Measurements from ENCODE around the gene EAPP. TPM values are rescaled to one million over a fixed set of nuclear protein-coding genes. Genes with fewer than 3 reads are reported as not detected.

The EAPP gene
- total RNA-seq, 2 experiments from 2014 or later: 28.6 to 35.8 TPM

DNA sequence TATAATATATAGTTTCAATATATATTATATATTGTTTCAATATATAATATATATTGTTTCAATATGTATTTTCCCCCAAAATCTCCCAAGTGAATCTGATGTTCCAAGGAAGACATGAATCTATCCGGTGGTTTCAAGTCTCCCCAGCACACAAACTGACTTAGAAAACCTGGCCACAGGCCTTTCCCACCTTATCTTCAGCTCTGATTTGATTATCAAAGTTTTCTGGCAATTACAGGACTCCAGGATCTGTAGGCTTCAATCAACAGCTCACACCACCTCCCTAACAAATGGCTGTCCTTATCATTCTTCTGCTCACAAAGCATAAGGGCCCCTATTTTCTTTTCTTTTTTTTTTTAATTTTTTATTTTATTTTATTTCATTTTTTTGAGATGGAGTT, 54.8 kb downstream of the EAPP start:
- intact Hi-C loops (cut with micrococcal nuclease; ENCODE audit: unreplicated experiment): no loop called here
- Histone ChIP-seq H3K4me2 (ENCODE audit: low read length) (no peak overlapping the region), H3K4me3 (ENCODE audit: low read depth, low read length, poor library complexity, severe bottlenecking) (no peak overlapping the region), H3K9me2 (ENCODE audit: insufficient read depth, low read length) (no peaks in the 10 kb centered on the region), H3K27ac (ENCODE audit: low read depth, low read length, poor library complexity, severe bottlenecking) (no peak overlapping the region), H3K9me3 (ENCODE audit: low read length) (no peaks in the 10 kb centered on the region), H4K20me1 (ENCODE audit: insufficient read depth, low read length) (no peaks in the 10 kb centered on the region), H3K4me1 (ENCODE audit: insufficient read depth, low read length, poor library complexity, severe bottlenecking) (no peaks in the 10 kb centered on the region), H3K36me3 (ENCODE audit: insufficient read depth, low read length) (no peaks in the 10 kb centered on the region), H3K79me2 (ENCODE audit: insufficient read depth, low read depth, low read length) (no peaks in the 10 kb centered on the region), H2AFZ (ENCODE audit: low read length) (no peak overlapping the region)
- ChIA-PET POLR2A (no interaction called here), CTCF (ENCODE audit: unreplicated experiment) (no interaction called here)
- DNase-seq (ENCODE audit: low spot score): no peak
- no peak for TF ChIP-seq EZH2phosphoT487 (IDR thresholded peaks at IDR 0.05; ENCODE audit: borderline replicate concordance, low read depth, low read length)
- TF ChIP-seq, protein P1, sequence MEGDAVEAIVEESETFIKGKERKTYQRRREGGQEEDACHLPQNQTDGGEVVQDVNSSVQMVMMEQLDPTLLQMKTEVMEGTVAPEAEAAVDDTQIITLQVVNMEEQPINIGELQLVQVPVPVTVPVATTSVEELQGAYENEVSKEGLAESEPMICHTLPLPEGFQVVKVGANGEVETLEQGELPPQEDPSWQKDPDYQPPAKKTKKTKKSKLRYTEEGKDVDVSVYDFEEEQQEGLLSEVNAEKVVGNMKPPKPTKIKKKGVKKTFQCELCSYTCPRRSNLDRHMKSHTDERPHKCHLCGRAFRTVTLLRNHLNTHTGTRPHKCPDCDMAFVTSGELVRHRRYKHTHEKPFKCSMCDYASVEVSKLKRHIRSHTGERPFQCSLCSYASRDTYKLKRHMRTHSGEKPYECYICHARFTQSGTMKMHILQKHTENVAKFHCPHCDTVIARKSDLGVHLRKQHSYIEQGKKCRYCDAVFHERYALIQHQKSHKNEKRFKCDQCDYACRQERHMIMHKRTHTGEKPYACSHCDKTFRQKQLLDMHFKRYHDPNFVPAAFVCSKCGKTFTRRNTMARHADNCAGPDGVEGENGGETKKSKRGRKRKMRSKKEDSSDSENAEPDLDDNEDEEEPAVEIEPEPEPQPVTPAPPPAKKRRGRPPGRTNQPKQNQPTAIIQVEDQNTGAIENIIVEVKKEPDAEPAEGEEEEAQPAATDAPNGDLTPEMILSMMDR (conservative IDR thresholded peaks at IDR 0.05; ENCODE audit: low read length): no peak
- no TSS peak for BruUV-seq (replicated peaks)

DNA sequence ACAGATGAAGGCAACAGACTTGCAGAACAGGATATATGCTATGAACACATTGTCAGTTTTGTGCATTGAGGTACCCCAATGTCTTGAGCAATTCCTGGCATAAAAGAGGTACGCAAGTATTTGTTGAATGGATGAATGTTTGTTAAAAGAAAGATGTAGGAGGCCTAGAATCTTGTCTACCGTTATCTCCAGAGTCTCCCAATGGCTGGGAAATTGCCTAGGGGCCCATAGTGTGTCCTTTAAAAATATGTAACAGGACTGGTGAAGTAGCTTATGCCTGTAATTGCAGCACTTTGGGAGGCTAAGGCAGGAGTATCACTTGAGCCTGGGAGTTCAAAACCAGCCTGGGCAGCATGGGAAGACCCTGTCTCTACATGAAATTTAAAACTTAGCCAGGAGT, 57.0 kb downstream of the EAPP start:
- no peak overlapping the region for H3K4me3 ChIP-seq (ENCODE audit: low read depth, low read length, poor library complexity, severe bottlenecking)
- H3K4me2 ChIP-seq (ENCODE audit: low read length): no peak overlapping the region
- TF ChIP-seq EZH2phosphoT487 (IDR thresholded peaks at IDR 0.05; ENCODE audit: borderline replicate concordance, low read depth, low read length): no peak
- TF ChIP-seq, protein P1 (conservative IDR thresholded peaks at IDR 0.05; ENCODE audit: low read length): no peak
- H3K36me3 ChIP-seq (ENCODE audit: insufficient read depth, low read length): no peaks in the 10 kb centered on the region
- no TSS peak for BruUV-seq (replicated peaks)
- CTCF ChIA-PET (ENCODE audit: unreplicated experiment): no interaction called here
- POLR2A ChIA-PET: interaction anchor here (0.6 to 2.6 kb wide), 4 partner anchors 13 to 642 kb away, joined by 3 to 10 read pairs (median 6); no protein-coding TSS in a partner anchor
- no peak overlapping the region for H2AFZ ChIP-seq (ENCODE audit: low read length)
- H3K27ac ChIP-seq (ENCODE audit: low read depth, low read length, poor library complexity, severe bottlenecking): no peak overlapping the region
- no peaks in the 10 kb centered on the region for H4K20me1 ChIP-seq (ENCODE audit: insufficient read depth, low read length)
- intact Hi-C loops (cut with micrococcal nuclease; ENCODE audit: unreplicated experiment): no loop called here
- H3K9me2 ChIP-seq (ENCODE audit: insufficient read depth, low read length): no peaks in the 10 kb centered on the region
- no peaks in the 10 kb centered on the region for H3K79me2 ChIP-seq (ENCODE audit: insufficient read depth, low read depth, low read length)
- H3K9me3 ChIP-seq (ENCODE audit: low read length): no peaks in the 10 kb centered on the region
- H3K4me1 ChIP-seq (ENCODE audit: insufficient read depth, low read length, poor library complexity, severe bottlenecking): no peaks in the 10 kb centered on the region
- no peak for DNase-seq (ENCODE audit: low spot score)

DNA sequence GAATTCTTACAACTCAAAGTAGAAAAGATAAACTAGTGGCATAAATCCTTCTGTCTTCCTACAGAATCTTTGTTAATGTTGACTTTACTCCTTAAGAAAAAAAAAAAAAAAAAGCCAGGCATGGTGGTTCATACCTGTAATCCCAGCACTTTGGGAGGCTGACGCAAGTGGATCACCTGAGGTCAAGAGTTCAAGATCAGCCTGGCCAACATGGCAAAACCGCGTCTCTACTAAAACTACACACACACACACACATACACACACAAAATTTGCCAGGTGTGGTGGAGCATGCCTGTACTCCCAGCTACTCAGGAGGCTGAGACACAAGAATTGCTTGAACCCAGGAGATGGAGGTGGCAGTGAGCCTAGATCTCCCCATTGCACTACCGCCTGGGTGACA, 59.8 kb downstream of the EAPP start:
- intact Hi-C loops (cut with micrococcal nuclease; ENCODE audit: unreplicated experiment): no loop called here
- BruUV-seq (replicated peaks): no TSS peak
- TF ChIP-seq, protein P1 (conservative IDR thresholded peaks at IDR 0.05; ENCODE audit: low read length): no peak
- TF ChIP-seq EZH2phosphoT487 (IDR thresholded peaks at IDR 0.05; ENCODE audit: borderline replicate concordance, low read depth, low read length): no peak
- H3K36me3 ChIP-seq (ENCODE audit: insufficient read depth, low read length): no peaks in the 10 kb centered on the region
- no peaks in the 10 kb centered on the region for H3K9me3 ChIP-seq (ENCODE audit: low read length)
- no peak overlapping the region for H3K4me3 ChIP-seq (ENCODE audit: low read depth, low read length, poor library complexity, severe bottlenecking)
- H2AFZ ChIP-seq (ENCODE audit: low read length): no peak overlapping the region
- DNase-seq (ENCODE audit: low spot score): no peak
- H3K9me2 ChIP-seq (ENCODE audit: insufficient read depth, low read length): no peaks in the 10 kb centered on the region
- POLR2A ChIA-PET: interaction anchor here (0.6 to 1.2 kb wide), 4 partner anchors 21 to 219 kb away, joined by 3 to 5 read pairs (median 4); no protein-coding TSS in a partner anchor
- H4K20me1 ChIP-seq (ENCODE audit: insufficient read depth, low read length): no peaks in the 10 kb centered on the region
- H3K4me1 ChIP-seq (ENCODE audit: insufficient read depth, low read length, poor library complexity, severe bottlenecking): no peaks in the 10 kb centered on the region
- no peak overlapping the region for H3K27ac ChIP-seq (ENCODE audit: low read depth, low read length, poor library complexity, severe bottlenecking)
- no peaks in the 10 kb centered on the region for H3K79me2 ChIP-seq (ENCODE audit: insufficient read depth, low read depth, low read length)
- H3K4me2 ChIP-seq (ENCODE audit: low read length): no peak overlapping the region
- CTCF ChIA-PET (ENCODE audit: unreplicated experiment): no interaction called here

All from OCI-LY7 (cell line).